Skeletal muscle satellite cell (primary cell): Measurements from ENCODE around the gene GORASP2.

Experiments
- H3K27me3 ChIP-seq: 2 replicates; pipeline ENCODE4 v1.7.0; 2013; ENCODE audit warnings: low read length; ENCODE audit not compliant: control insufficient read depth, insufficient read depth
- H3K36me3 ChIP-seq: 2 replicates; pipeline ENCODE4 v1.7.0; 2013; ENCODE audit warnings: mild to moderate bottlenecking, control low read depth, low read length; ENCODE audit not compliant: insufficient read depth
- H3K4me1 ChIP-seq: 2 replicates; pipeline ENCODE4 v1.7.0; 2013; ENCODE audit warnings: low read length; ENCODE audit not compliant: control insufficient read depth, insufficient read depth
- H3K4me2 ChIP-seq: 2 replicates; pipeline ENCODE4 v1.7.0; 2013; ENCODE audit warnings: mild to moderate bottlenecking, low read length
- H3K4me3 ChIP-seq: 2 replicates; pipeline ENCODE4 v1.7.0; 2013; ENCODE audit warnings: low read length
- H3K9ac ChIP-seq: 2 replicates; pipeline ENCODE4 v1.7.0; 2013; ENCODE audit warnings: mild to moderate bottlenecking, low read depth, low read length, moderate library complexity
- H3K9me3 ChIP-seq: replicated peaks from 2 replicates; pipeline ENCODE4 v1.7.0; 2013; ENCODE audit warnings: mild to moderate bottlenecking, control low read depth, low read length

Gene GORASP2

GRCh38 chr2:170969030-170969429, 40.0 kb downstream of the GORASP2 start:
- Histone ChIP-seq H3K4me1 (peaks cover 18% of the 10 kb centered on the region), H3K36me3 (peaks cover 45% of the 10 kb centered on the region), H3K4me2 (no peak overlapping the region), H3K9me3 (no peaks in the 10 kb centered on the region), H3K4me3 (no peak overlapping the region), H3K9ac (no peak overlapping the region), H3K27me3 (no peaks in the 10 kb centered on the region)

DNA sequence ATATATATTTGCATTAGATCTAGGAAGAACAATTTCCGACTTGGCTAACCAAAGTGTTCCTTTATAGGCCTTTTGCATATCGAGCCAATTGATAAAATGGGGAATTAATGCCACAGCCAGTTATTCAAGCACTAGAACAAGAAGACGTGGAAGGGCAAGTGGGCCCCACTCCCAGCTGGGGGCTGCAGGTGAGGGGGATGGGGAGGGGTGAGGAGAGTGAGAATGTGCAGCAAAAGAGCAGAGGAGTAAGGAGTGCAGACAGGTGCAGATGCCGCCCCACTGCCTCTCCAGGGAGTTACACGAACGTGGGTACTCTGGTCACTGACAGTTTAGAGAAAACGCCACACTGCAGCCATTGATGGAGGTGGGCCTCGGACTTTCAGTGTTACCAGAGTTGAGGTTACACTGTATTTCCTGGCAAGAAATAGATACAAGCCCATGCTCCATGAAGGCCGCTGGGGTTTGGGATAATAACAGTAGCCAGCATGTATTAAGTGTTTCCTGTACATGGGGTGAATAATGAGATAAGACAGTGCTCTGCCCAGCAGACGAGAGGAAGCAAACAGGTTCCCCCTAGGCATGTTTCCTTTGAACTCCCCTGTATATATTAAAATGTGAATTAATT, 40.9 kb downstream of the GORASP2 start:
- Histone ChIP-seq H3K4me2 (no peak overlapping the region), H3K27me3 (no peaks in the 10 kb centered on the region), H3K9me3 (no peaks in the 10 kb centered on the region), H3K4me1 (peaks cover 20% of the 10 kb centered on the region), H3K36me3 (peaks cover 39% of the 10 kb centered on the region), H3K4me3 (no peak overlapping the region), H3K9ac (no peak overlapping the region)

DNA sequence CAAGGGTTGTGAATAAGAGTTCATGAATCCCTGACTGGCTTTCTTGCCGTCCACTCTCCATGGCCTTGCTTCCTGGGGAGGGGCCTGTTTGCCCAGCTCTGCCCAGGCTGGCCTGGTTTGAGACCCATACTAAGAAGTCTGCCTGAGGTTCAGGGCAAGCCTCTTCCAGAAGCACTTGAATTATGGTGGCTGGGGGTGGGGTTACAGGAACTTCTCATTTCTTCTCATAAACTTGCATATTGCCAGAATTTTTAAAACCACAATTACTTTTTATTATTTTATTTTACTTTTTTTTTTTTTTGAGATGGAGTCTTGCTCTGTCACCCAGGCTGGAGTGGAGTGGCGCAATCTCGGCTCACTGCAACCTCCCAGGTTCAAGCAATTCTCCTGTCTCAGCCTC, 42.0 kb downstream of the GORASP2 start:
- Histone ChIP-seq H3K27me3 (no peaks in the 10 kb centered on the region), H3K4me1 (peaks cover 18% of the 10 kb centered on the region), H3K36me3 (peaks cover 28% of the 10 kb centered on the region), H3K9ac (no peak overlapping the region), H3K4me3 (no peak overlapping the region), H3K4me2 (no peak overlapping the region), H3K9me3 (no peaks in the 10 kb centered on the region)

- H3K27me3 ChIP-seq: no peaks in the 10 kb centered on the region
- no peaks in the 10 kb centered on the region for H3K9me3 ChIP-seq
- H3K4me2 ChIP-seq: peak overlapping the region; percentile 96
- H3K9ac ChIP-seq: peak overlapping the region; percentile 95
- H3K36me3 ChIP-seq: peaks cover 14% of the 10 kb centered on the region
- H3K4me1 ChIP-seq: peaks cover 14% of the 10 kb centered on the region
- peak overlapping the region; percentile 86 for H3K4me3 ChIP-seq
These were observed 43.5 kb downstream of the GORASP2 start for GRCh38 chr2:170972296-170973224.

DNA sequence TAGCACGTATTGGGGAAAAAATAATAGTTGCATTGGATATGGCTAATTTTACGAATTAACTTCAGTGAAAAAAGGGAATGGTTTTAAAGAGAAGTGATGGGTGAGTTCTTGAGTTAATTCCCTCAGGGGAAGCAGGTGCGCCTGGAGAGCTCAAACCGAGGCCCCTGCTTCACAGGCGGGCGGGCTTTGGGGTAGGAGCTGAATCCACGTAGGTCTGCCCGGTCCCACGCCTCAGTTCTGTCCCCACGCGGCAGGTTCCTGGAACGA, 44.1 kb downstream of the GORASP2 start:
- Histone ChIP-seq H3K9ac (peak overlapping the region; percentile 95), H3K36me3 (peaks cover 8% of the 10 kb centered on the region), H3K27me3 (no peaks in the 10 kb centered on the region), H3K4me3 (peak overlapping the region; percentile 86), H3K4me1 (peaks cover 14% of the 10 kb centered on the region), H3K4me2 (peak overlapping the region; percentile 96), H3K9me3 (no peaks in the 10 kb centered on the region)

DNA sequence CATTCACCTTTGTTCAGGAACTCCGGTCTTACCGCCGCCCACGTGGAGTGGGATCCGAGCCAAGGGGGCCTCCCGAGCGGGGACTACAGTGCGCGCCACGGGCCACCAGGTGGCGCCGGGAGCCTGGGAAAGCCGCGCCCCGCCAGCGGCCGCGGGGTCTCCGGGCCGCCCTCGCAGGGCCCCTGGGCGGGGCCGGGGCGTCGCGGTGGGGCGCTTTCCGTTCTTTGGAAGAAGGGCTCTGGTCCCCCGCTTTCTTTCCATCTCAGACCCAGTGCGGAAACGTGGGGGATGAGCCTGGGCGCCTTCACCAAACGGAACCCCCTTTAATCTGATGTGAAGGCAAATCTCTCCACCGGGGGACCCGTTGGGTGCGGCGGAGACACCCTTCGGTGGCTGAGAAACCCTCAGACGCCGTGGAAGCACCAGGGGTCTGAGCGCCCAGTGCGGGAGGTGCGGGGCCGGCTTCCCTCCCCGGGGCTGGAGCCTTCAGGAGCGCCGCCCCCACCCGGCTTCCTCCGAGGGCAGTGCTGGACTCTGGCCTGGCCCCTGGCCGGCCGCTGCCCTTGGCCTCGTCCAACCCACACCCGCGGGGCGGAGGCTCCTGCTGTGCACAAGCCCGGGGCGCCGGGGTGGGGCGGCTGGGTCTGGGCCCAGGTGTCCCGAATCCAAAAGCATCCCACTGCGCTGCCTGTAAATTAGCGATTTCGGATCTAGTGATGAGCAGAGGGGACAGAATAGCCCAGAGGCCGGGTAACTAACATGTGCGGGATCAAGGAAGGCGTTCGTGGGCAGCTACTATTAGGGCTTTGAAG, 44.6 kb downstream of the GORASP2 start:
- Histone ChIP-seq H3K4me3 (peak overlapping the region; percentile 86), H3K9me3 (no peaks in the 10 kb centered on the region), H3K9ac (peak overlapping the region; percentile 95), H3K36me3 (peaks cover 4% of the 10 kb centered on the region), H3K4me2 (peak overlapping the region; percentile 96), H3K27me3 (no peaks in the 10 kb centered on the region), H3K4me1 (peaks cover 14% of the 10 kb centered on the region)

GRCh38 chr2:170974304-170974993, 45.4 kb downstream of the GORASP2 start:
- no peaks in the 10 kb centered on the region for H3K9me3 ChIP-seq
- peaks cover 14% of the 10 kb centered on the region for H3K4me1 ChIP-seq
- H3K36me3 ChIP-seq: no peaks in the 10 kb centered on the region
- H3K27me3 ChIP-seq: no peaks in the 10 kb centered on the region
- peak overlapping the region; percentile 96 for H3K4me2 ChIP-seq
- H3K9ac ChIP-seq: peak overlapping the region; percentile 95
- peak overlapping the region; percentile 86 for H3K4me3 ChIP-seq

- Histone ChIP-seq H3K9me3 (no peaks in the 10 kb centered on the region), H3K9ac (no peak overlapping the region), H3K4me2 (no peak overlapping the region), H3K27me3 (no peaks in the 10 kb centered on the region), H3K36me3 (no peaks in the 10 kb centered on the region), H3K4me3 (no peak overlapping the region), H3K4me1 (peaks cover 14% of the 10 kb centered on the region)
These were observed 46.3 kb downstream of the GORASP2 start for GRCh38 chr2:170975127-170975942.

DNA sequence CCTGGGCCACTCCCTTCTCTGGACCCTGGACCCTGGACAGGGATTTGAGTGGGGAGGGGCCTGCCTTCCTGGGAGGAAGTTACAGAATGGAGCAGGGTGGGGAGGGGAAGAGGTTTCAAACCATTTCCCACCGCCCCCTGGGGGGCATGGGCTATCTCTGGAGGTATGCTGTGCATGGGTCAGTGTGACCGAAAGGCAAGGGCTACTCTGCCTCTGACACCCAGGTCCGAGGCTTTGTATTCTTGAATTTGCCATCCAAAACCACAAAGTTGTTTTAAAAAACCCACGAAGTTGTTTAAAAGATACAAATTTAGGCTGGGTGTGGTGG, 46.9 kb downstream of the GORASP2 start:
- Histone ChIP-seq H3K4me3 (no peak overlapping the region), H3K36me3 (no peaks in the 10 kb centered on the region)

DNA sequence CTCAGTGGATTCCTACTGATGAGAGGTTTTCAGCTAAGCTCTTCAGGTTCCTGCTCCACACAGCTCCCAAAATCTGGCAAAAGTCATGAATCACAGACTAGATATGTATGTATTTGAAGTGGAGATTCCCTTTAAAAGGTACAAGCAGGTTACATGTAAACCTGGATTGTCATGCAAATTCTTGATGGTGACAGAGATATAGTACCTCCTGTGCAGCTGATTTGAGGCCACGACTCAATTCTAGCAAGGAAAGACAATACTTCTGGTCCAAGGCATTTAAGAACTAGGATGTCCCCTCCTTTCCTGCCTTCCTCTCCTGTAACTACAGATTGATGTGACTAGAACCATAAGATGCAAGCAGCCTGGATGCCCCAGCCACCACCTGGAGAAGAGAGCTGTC, 55.0 kb downstream of the GORASP2 start:
- Histone ChIP-seq H3K4me1 (no peaks in the 10 kb centered on the region), H3K9me3 (no peaks in the 10 kb centered on the region), H3K4me2 (no peak overlapping the region), H3K4me3 (no peak overlapping the region), H3K36me3 (no peaks in the 10 kb centered on the region), H3K9ac (no peak overlapping the region), H3K27me3 (no peaks in the 10 kb centered on the region)

More for the DNA sequence above, 46.9 kb downstream of the GORASP2 start:
- Histone ChIP-seq H3K9me3 (no peaks in the 10 kb centered on the region), H3K9ac (no peak overlapping the region), H3K4me1 (peaks cover 14% of the 10 kb centered on the region), H3K27me3 (no peaks in the 10 kb centered on the region), H3K4me2 (no peak overlapping the region)
